Stomach (tissue), 9 donors: Measurements from ENCODE around the gene CCNE1. TPM values are rescaled to one million over a fixed set of nuclear protein-coding genes. Genes with fewer than 3 reads are reported as not detected.
A peak's percentile ranks its signal among the peaks of the same experiment; 100 is the strongest.
"Not testable (repeated sequence)": the region's sequence is repeated elsewhere in the genome, so short reads cannot be mapped to it uniquely, and the experiment has no call there.

Experiments used
- DNase-seq, 2 donors: peaks; one replicate each; pipeline versions ENCODE4 v3.0.0 to v3.0.0-alpha.2; 2013 to 2019
- H3K27ac ChIP-seq, 5 donors: fragments of 200-600 bp in 4 of 5; sonication (generic) in 4 of 5; one replicate each; pipeline ENCODE4 v1.5.1; 2013 to 2019; ENCODE audit warnings: mild to moderate bottlenecking in 1 of 5, moderate library complexity in 1 of 5
- H3K27me3 ChIP-seq, 3 donors: fragments of 200-600 bp; sonication (generic); one replicate each; pipeline ENCODE4 v1.5.1; 2017 to 2019; ENCODE audit warnings: mixed run types in 1 of 3
- H3K36me3 ChIP-seq, 4 donors: fragments of 200-600 bp; sonication (generic); 1 replicate in 3 of 4; 2 replicates in 1 of 4; pipeline ENCODE4 v1.5.1; 2016 to 2019
- H3K4me1 ChIP-seq, 4 donors: fragments of 200-600 bp; sonication (generic); one replicate each; pipeline ENCODE4 v1.5.1; 2016 to 2019
- H3K4me3 ChIP-seq, 4 donors: fragments of 200-600 bp; sonication (generic) in 3 of 4; one replicate each; pipeline ENCODE4 v1.5.1; 2016 to 2019; ENCODE audit warnings: mild to moderate bottlenecking in 1 of 4
- H3K9me3 ChIP-seq, 4 donors: fragments of 200-600 bp; sonication (generic); one replicate each; pipeline ENCODE4 v1.5.1; 2016 to 2019
- CTCF ChIP-seq, 7 experiments: fragments of 450-650 bp in 4 of 7; fragments of 200-600 bp in 3 of 7; sonication (generic) in 3 of 7; IDR thresholded peaks; one replicate each; pipeline ENCODE4 v1.5.1; 2016 to 2019; ENCODE audit warnings: antibody characterized with exemption in 7 of 7, control low read depth in 2 of 7, mild to moderate bottlenecking in 1 of 7
- EP300 ChIP-seq: sonication (generic); formaldehyde crosslinking; IDR thresholded peaks from one replicate; pipeline ENCODE4 v1.6.1; 2017; ENCODE audit warnings: antibody characterized with exemption
- POLR2A ChIP-seq, 4 donors: fragments of 450-650 bp; IDR thresholded peaks; one replicate each; pipeline ENCODE4 v1.6.1; 2016; ENCODE audit warnings: antibody characterized with exemption in 4 of 4, control low read depth in 2 of 4, mild to moderate bottlenecking in 1 of 4, moderate library complexity in 1 of 4
- POLR2AphosphoS5 ChIP-seq, 3 donors: sonication (generic); formaldehyde crosslinking; IDR thresholded peaks; one replicate each; pipeline ENCODE4 v1.6.1; 2016; ENCODE audit warnings: antibody characterized with exemption in 3 of 3
- WGBS, 5 donors: extraction: QIAGEN DNeasy Blood & Tissue Kit in 3 of 5; methylation state at CpG; one replicate each; pipeline versions ENCODE4 v1.1.5 to v1.1.7; 2013 to 2018; 5-methylcytosine and 5-hydroxymethylcytosine counted together
- intact Hi-C: fragments of 100-400 bp; cut with DNase I; formaldehyde crosslinking; loops from one replicate; pipeline ENCODE4 v1.15.1; 2023; ENCODE audit warnings: low total_unique reads
- polyA plus RNA-seq, 3 donors: library from polyadenylated mRNA; stranded (reverse); fragments of 200-250 nt; gene quantifications; one replicate each; pipeline ENCODE4 v1.2.3, GENCODE V29; 2013
- total RNA-seq, 5 donors: library from RNA; depleted of rRNA; stranded (reverse); fragments of >200 nt; gene quantifications; one replicate each; pipeline versions ENCODE4 v1.1.0 to v1.2.3, GENCODE V29; 2014 to 2016
- donor health status: healthy with polysubstance abuse.
- donor health status: Bipolar disorder and iron deficiency.
- donor health status: healthy.

The CCNE1 gene
- total and polyA plus RNA-seq, 8 donors = 1.7 to 3.7 (median 3.1) TPM; not detected in 3

- WGBS, 5 donors = 45 to 58% (median 50%) methylated on average over 9 of the region's 9 CpGs
- Histone ChIP-seq H3K36me3 (no peaks in the 10 kb centered on the region), H3K9me3 (no peaks in the 10 kb centered on the region), H3K27ac (no peak overlapping the region), H3K4me3 (no peak overlapping the region), H3K27me3 (peaks cover 0 to 12% (median 0%) of the 10 kb centered on the region in 3 donors), H3K4me1 (no peaks in the 10 kb centered on the region)
- DNase-seq = no peak
- TF ChIP-seq POLR2A (IDR thresholded peaks at IDR 0.05) (no peak), POLR2AphosphoS5 (IDR thresholded peaks at IDR 0.05) (no peak), CTCF (IDR thresholded peaks at IDR 0.05) (no peak), EP300 (no peak)
- intact Hi-C loops = no loop called here
Observed at GRCh38 chr19:29796173-29796573, 15.6 kb upstream of the CCNE1 start.

- no peaks in the 10 kb centered on the region for H3K9me3 ChIP-seq
- WGBS, 5 donors = 59 to 75% (median 67%) methylated on average over 9 of the region's 9 CpGs
- no peak for TF ChIP-seq POLR2A (IDR thresholded peaks at IDR 0.05)
- TF ChIP-seq EP300 = no peak
- no peak for TF ChIP-seq CTCF (IDR thresholded peaks at IDR 0.05)
- TF ChIP-seq POLR2AphosphoS5 (IDR thresholded peaks at IDR 0.05) = no peak
- peak in 1 of 2 donors; percentile 74 for DNase-seq
- no peak overlapping the region for H3K27ac ChIP-seq
- H3K4me1 ChIP-seq = no peaks in the 10 kb centered on the region
- no peaks in the 10 kb centered on the region for H3K36me3 ChIP-seq
- intact Hi-C loops = no loop called here
- peaks cover 0 to 12% (median 0%) of the 10 kb centered on the region in 3 donors for H3K27me3 ChIP-seq
- no peak overlapping the region for H3K4me3 ChIP-seq
Observed at GRCh38 chr19:29798774-29799497, 12.9 kb upstream of the CCNE1 start.

GRCh38 chr19:29800100-29800825 is 11.5 kb upstream of the CCNE1 start:
- intact Hi-C loops = no loop called here
- TF ChIP-seq POLR2A (IDR thresholded peaks at IDR 0.05) = no peak

GRCh38 chr19:29803951-29804350 is 7.8 kb upstream of the CCNE1 start:
- H3K4me1 ChIP-seq, H3K27ac ChIP-seq, H3K4me3 ChIP-seq, H3K36me3 ChIP-seq, H3K9me3 ChIP-seq, intact Hi-C loops, DNase-seq, H3K27me3 ChIP-seq: not testable (repeated sequence)
- WGBS, 5 donors = 64 to 86% (median 71%) methylated on average over 13 of the region's 13 CpGs

More at GRCh38 chr19:29800100-29800825, 11.5 kb upstream of the CCNE1 start:
- H3K4me3 ChIP-seq = no peak overlapping the region
- H3K27ac ChIP-seq = no peak overlapping the region
- peaks cover 0 to 4% (median 0%) of the 10 kb centered on the region in 4 donors for H3K4me1 ChIP-seq
- H3K9me3 ChIP-seq = no peaks in the 10 kb centered on the region
- H3K27me3 ChIP-seq = peaks cover 0 to 3% (median 0%) of the 10 kb centered on the region in 3 donors
- WGBS, 5 donors = 66 to 74% (median 73%) methylated on average over 12 of the region's 12 CpGs
- no peak for DNase-seq
- H3K36me3 ChIP-seq = no peaks in the 10 kb centered on the region

GRCh38 chr19:29804493-29804892 is 7.3 kb upstream of the CCNE1 start:
- no peak overlapping the region for H3K4me3 ChIP-seq
- WGBS, 5 donors = 50 to 64% (median 58%) methylated on average over 3 of the region's 3 CpGs
- no peak overlapping the region for H3K27ac ChIP-seq
- H3K4me1 ChIP-seq = peaks cover 0 to 6% (median 2%) of the 10 kb centered on the region in 4 donors
- DNase-seq = no peak
- no peaks in the 10 kb centered on the region for H3K27me3 ChIP-seq
- intact Hi-C loops = no loop called here
- no peaks in the 10 kb centered on the region for H3K9me3 ChIP-seq
- TF ChIP-seq POLR2AphosphoS5 (IDR thresholded peaks at IDR 0.05) = no peak
- H3K36me3 ChIP-seq = no peaks in the 10 kb centered on the region
